Immature natural killer cell (primary cell): ENCODE data around the gene CACNA1B. TPM values are rescaled to one million over a fixed set of nuclear protein-coding genes. Genes with fewer than 3 reads are reported as not detected.

Experiments used
- DNase-seq, 3 donors: peaks; one replicate each; pipeline ENCODE4 v3.0.0; 2022; ENCODE audit warnings: mixed read lengths in 1 of 3
- H3K27ac Mint-ChIP-seq, 6 donors: one replicate each; pipeline ENCODE4 v1.8.0; 2020; ENCODE audit warnings: mixed read lengths in 6 of 6, mild to moderate bottlenecking in 5 of 6, inconsistent platforms in 4 of 6, moderate library complexity in 3 of 6
- H3K27me3 Mint-ChIP-seq, 3 donors: one replicate each; pipeline ENCODE4 v1.8.0; 2020 to 2021; ENCODE audit warnings: low read depth in 3 of 3, mild to moderate bottlenecking in 3 of 3, mixed read lengths in 3 of 3, moderate library complexity in 3 of 3, inconsistent platforms in 1 of 3
- H3K36me3 Mint-ChIP-seq, 3 donors: one replicate each; pipeline ENCODE4 v1.8.0; 2020; ENCODE audit warnings: mixed read lengths in 3 of 3, inconsistent platforms in 2 of 3, mild to moderate bottlenecking in 2 of 3
- H3K4me1 Mint-ChIP-seq, 2 donors: one replicate each; pipeline ENCODE4 v1.8.0; 2020; ENCODE audit warnings: inconsistent platforms in 2 of 2, mild to moderate bottlenecking in 2 of 2, mixed read lengths in 2 of 2, moderate library complexity in 1 of 2
- H3K4me3 Mint-ChIP-seq, 5 donors: one replicate each; pipeline ENCODE4 v1.8.0; 2020; ENCODE audit warnings: mild to moderate bottlenecking in 5 of 5, mixed read lengths in 5 of 5, inconsistent platforms in 3 of 5, moderate library complexity in 3 of 5
- H3K9me3 Mint-ChIP-seq, 6 donors: one replicate each; pipeline ENCODE4 v1.8.0; 2020; ENCODE audit warnings: mild to moderate bottlenecking in 6 of 6, mixed read lengths in 6 of 6, inconsistent platforms in 4 of 6, moderate library complexity in 3 of 6
- polyA plus RNA-seq, 3 donors: library from polyadenylated mRNA; unstranded; fragments of 300-500 nt; fragmentation: Illumina TruSeq; gene quantifications; one replicate each; pipeline ENCODE4 v1.2.3, GENCODE V29; 2021

Gene CACNA1B
- polyA plus RNA-seq, 3 donors from 2014 or later, result not detected

DNA sequence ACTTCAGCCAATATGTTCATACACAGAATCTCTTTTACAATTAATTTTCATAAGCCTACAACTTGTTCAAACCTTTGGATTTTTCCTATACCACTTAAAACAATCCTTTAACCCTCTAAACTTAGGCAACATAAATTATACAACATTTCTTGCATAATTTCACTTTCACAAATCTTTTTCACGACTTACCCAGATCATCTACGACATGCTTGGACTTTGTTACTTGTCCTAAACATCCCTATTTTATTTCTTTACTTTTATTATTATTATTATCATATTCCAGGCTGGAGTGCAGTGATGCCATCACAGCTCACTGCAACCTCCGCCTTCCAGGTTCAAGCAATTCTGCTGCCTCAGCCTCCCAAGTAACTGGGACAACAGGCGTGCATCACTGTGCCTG is 68.0 kb downstream of the CACNA1B start:
- peaks cover 0 to 5% (median 0%) of the 10 kb centered on the region in 6 donors for H3K9me3 Mint-ChIP-seq
- no peak overlapping the region for H3K27ac Mint-ChIP-seq

DNA sequence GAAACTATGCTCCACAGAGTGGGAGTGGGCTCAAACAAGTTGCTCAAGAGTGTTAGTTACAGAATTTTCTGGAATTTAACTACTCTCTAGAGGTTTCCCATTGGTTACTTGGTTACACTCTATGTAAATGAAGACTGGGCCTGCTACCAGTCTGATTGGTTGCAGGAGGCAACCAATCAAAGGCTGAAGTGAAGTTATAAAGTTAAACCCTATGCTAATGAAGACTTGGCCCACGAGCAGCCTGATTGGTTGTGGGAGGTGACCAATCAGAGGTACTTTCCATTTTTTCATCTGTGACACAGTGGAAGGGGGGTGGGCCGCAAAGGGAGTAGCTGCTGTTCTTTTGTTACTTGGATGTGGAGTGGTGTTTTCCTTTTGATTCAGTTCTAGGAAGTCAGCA is 69.4 kb downstream of the CACNA1B start:
- Mint-ChIP-seq H3K36me3 (no peaks in the 10 kb centered on the region), H3K27me3 (peaks cover 0 to 2% (median 0%) of the 10 kb centered on the region in 3 donors), H3K4me1 (no peaks in the 10 kb centered on the region), H3K4me3 (no peak overlapping the region), H3K9me3 (peaks cover 0 to 4% (median 0%) of the 10 kb centered on the region in 6 donors), H3K27ac (no peak overlapping the region)
- no peak for DNase-seq

More for the DNA sequence above, 68.0 kb downstream of the CACNA1B start:
- Mint-ChIP-seq H3K36me3 (no peaks in the 10 kb centered on the region), H3K4me3 (no peak overlapping the region), H3K27me3 (no peaks in the 10 kb centered on the region), H3K4me1 (no peaks in the 10 kb centered on the region)
- DNase-seq, result no peak

DNA sequence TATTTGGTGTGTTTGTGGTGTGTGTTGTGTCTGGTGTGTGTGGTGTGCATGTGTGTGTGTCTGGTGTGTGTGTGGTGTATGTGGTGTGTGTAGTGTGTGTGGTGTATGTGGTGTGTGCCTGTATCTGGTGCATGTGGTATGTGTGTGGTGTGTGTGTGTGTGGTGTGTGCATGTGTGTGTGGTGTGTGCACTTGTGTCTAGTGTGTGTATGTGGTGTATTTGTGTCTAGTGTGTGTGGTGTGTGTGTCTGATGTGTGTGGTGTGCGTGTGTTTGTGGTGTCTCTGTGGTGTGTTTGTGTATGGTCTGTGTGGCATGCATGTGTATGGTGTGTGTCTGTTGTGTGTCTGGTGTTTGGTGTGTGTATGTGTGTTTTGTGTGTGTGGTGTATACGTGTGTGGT is 71.1 kb downstream of the CACNA1B start:
- Mint-ChIP-seq H3K27ac (no peak overlapping the region), H3K4me1 (no peaks in the 10 kb centered on the region), H3K9me3 (peaks cover 0 to 1% (median 0%) of the 10 kb centered on the region in 6 donors), H3K27me3 (peaks cover 0 to 2% (median 2%) of the 10 kb centered on the region in 3 donors), H3K36me3 (no peaks in the 10 kb centered on the region), H3K4me3 (no peak overlapping the region)
- no peak for DNase-seq

DNA sequence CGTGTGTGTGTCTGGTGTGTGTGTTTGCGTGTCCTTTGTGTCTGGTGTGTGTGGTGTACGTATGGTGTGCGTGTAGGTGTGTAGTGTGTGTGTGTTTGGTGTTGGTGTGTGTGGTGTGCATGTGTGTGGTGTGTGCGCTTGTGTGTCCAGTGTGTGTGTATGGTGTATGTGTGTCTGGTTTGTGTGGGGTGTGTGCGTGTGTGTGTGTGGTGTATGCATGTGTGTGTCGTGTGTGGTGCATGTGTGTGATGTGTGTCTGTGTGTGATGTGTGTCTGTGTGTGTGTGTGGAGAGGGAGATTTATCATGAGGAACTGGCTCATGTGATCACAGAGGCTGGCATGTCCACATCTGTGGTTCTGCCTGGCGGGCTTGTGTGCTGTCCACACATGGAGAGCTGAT is 71.7 kb downstream of the CACNA1B start:
- DNase-seq, result no peak
- Mint-ChIP-seq H3K27ac (no peak overlapping the region), H3K4me1 (no peaks in the 10 kb centered on the region), H3K4me3 (no peak overlapping the region), H3K36me3 (no peaks in the 10 kb centered on the region), H3K9me3 (peaks cover 0 to 1% (median 0%) of the 10 kb centered on the region in 6 donors), H3K27me3 (peaks cover 0 to 2% (median 2%) of the 10 kb centered on the region in 3 donors)

DNA sequence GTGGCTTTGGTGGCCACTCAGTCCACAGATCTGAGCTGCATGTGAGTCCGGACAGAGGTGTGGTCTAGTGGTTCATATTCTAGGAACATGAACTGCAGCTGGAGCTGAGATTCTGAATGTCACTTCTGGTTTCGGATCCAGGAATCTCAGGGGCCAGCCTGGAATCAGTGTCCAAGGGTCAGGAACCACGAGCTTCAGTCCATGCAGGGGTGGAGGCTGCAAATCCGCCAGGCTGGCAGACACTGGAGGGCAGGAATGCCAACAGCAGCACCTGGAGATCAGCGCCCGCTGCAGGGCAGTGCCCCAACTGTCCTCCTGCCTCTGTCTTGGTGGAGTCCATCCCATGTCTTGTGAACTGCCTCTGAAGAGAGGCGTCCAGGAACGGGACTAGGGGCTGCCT is 73.5 kb downstream of the CACNA1B start:
- no peak overlapping the region for H3K27ac Mint-ChIP-seq
- H3K4me3 Mint-ChIP-seq, result no peak overlapping the region
- H3K9me3 Mint-ChIP-seq, result no peaks in the 10 kb centered on the region
- H3K36me3 Mint-ChIP-seq, result no peaks in the 10 kb centered on the region
- no peak for DNase-seq
- no peaks in the 10 kb centered on the region for H3K4me1 Mint-ChIP-seq
- peaks cover 0 to 2% (median 2%) of the 10 kb centered on the region in 3 donors for H3K27me3 Mint-ChIP-seq

DNA sequence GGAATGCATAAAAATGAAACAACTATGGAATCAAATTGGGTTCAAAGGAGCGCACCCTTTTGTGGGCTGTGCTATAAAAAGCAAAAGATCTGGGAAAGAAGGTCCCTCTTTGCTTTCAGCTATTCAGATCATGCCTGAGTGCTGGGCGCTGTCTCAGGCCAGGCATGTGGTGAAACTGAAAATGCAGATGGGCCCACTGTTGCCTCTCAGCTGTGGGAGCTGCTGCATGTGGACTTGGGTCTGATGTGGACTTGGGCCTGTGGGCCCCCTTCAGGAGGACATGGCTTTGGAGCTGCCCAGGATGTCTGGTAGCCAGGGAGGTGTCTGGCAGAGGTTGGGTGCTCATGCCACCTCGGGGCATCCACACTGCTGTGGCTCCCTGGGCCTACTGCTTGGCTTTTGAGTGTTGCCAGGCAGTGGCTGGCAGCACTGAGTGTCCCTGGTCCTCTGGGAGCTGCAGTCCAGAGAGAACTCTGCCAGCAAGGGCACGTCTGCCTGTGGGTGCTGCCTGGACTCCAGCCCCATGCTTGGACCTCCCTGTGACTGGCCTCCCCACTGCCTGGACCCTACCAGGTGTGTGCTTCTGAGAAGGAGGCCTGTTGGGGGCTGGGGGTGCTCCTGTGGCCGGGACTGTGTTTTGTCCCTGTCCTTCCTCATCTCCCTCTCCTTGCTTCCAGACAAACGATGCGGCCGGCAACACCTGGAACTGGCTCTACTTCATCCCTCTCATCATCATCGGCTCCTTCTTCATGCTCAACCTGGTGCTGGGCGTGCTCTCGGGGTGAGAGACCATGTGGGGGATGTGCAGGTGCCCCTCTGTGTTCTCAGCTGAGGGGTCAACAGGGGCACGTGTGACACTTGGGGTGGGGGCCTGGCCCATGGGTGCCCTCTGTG is 74.3 kb downstream of the CACNA1B start:
- Mint-ChIP-seq H3K36me3 (no peaks in the 10 kb centered on the region), H3K9me3 (no peaks in the 10 kb centered on the region), H3K27ac (no peak overlapping the region), H3K4me1 (no peaks in the 10 kb centered on the region), H3K27me3 (peaks cover 0 to 2% (median 2%) of the 10 kb centered on the region in 3 donors), H3K4me3 (no peak overlapping the region)
- no peak for DNase-seq

DNA sequence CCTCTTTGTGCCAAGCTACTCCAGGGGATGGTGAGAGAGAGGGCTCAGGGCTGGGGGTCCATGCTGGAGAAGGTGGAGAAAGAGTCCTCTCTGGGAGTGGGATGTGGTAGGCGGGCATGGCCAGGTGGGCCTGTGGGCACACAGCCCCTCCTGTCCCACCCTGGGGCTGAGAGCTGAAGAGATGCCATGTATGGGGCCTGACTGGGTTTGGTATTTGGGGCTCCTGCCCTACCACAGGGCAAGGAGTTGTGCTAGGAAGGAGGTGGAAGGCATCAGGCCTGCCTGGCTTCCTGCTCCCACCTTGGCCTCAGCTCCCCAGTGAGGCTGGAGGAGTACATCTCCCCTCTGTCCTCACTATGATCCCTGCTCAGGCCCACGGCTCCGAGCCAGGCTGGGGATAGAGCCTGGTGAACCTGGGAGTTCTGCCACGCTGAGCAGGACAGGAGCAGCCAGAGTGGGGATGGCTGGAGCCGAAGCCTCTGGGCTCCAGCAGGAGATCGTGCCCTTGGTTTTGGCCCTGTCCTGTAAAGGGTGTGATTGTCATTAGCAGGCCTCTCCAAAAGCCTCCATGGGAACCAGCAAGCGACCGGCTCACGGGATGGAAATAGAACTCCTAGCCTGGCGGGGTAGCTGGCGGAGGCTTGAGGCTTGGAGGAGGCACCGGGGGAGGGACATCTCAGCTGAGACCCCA is 75.5 kb downstream of the CACNA1B start:
- H3K4me3 Mint-ChIP-seq, result no peak overlapping the region
- no peak overlapping the region for H3K27ac Mint-ChIP-seq
- DNase-seq, result no peak
- no peaks in the 10 kb centered on the region for H3K4me1 Mint-ChIP-seq
- H3K36me3 Mint-ChIP-seq, result no peaks in the 10 kb centered on the region
- no peaks in the 10 kb centered on the region for H3K9me3 Mint-ChIP-seq
- peaks cover 0 to 4% (median 2%) of the 10 kb centered on the region in 3 donors for H3K27me3 Mint-ChIP-seq

DNA sequence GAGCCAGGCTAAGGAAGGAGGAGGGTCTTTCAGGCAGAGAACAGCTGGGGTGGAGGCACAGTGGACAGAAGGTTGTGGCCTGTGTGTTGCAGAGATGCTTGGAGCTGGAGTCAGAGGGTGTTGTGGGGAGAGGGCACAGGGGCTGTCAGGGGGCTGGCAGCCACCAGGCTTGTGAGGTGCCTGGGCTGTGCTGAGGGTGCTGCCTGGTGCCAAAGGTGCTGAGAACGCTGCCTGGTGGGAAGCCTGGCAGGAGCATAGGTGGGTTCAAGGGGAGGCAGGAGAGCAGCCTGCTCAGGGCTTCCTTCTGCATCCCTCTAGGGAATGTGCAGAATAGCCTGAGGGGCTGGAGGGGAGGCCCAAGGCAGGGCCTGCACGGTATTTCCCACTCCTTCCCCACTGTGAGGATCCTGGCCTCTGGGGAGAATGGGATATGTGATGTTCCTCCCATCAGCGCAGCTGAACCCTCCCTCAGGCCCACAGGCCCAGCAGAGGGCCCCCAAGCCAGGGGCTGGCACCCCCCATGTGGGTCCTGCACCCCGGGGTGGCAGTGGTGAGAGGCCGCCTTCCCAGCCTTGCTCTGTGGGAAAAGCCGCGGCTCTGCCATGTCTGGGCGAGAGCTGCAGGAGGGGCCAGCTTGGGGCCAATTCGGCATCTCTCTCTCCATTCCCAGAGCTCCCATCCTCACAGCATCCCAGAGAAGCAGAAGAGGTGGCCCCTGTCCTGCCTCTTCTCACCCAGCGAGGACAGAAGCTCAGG is 76.3 kb downstream of the CACNA1B start:
- Mint-ChIP-seq H3K27ac (no peak overlapping the region), H3K9me3 (no peaks in the 10 kb centered on the region), H3K4me1 (no peaks in the 10 kb centered on the region)

DNA sequence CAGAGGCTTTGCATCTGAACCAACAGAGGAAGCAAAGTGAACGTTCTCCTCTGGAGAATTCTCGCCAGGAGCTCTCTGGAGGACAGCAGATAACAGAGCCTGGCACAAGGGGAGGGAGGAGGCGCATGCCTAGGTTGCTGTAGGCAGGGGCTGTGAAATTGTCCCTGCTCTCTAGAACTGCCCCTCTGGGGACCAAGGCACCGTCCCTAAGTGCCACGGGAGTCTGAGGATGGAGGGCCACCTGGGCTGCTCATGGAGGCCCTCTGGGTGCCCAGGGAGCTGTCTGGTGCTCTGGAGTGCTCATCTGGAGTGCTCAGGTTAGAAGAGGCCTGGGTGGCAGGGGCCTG is 77.6 kb downstream of the CACNA1B start:
- Mint-ChIP-seq H3K27ac (no peak overlapping the region), H3K9me3 (no peaks in the 10 kb centered on the region), H3K36me3 (no peaks in the 10 kb centered on the region), H3K27me3 (peaks cover 0 to 4% (median 2%) of the 10 kb centered on the region in 3 donors), H3K4me3 (no peak overlapping the region), H3K4me1 (no peaks in the 10 kb centered on the region)
- DNase-seq, result no peak

More for the DNA sequence above, 76.3 kb downstream of the CACNA1B start:
- Mint-ChIP-seq H3K27me3 (peaks cover 0 to 4% (median 2%) of the 10 kb centered on the region in 3 donors), H3K4me3 (no peak overlapping the region), H3K36me3 (no peaks in the 10 kb centered on the region)
- no peak for DNase-seq

DNA sequence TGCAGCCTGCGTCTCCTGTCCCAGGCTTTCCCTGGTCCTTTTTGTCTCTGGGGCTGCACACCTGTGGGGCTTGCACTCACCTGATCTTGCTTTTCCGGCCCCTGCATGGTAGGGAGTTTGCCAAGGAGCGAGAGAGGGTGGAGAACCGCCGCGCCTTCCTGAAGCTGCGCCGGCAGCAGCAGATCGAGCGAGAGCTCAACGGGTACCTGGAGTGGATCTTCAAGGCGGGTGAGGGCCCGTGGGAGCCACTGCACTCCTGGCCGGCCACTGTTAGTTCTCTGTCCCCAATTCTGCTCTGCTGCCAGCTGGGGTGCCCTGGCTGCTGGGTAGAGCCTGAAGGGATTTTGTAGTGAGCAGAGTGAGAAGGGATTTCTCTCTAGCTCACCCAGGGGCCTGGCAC is 78.0 kb downstream of the CACNA1B start:
- Mint-ChIP-seq H3K4me1 (no peaks in the 10 kb centered on the region), H3K9me3 (no peaks in the 10 kb centered on the region), H3K27ac (no peak overlapping the region), H3K4me3 (no peak overlapping the region), H3K36me3 (no peaks in the 10 kb centered on the region), H3K27me3 (peaks cover 0 to 4% (median 2%) of the 10 kb centered on the region in 3 donors)
- DNase-seq, result no peak

DNA sequence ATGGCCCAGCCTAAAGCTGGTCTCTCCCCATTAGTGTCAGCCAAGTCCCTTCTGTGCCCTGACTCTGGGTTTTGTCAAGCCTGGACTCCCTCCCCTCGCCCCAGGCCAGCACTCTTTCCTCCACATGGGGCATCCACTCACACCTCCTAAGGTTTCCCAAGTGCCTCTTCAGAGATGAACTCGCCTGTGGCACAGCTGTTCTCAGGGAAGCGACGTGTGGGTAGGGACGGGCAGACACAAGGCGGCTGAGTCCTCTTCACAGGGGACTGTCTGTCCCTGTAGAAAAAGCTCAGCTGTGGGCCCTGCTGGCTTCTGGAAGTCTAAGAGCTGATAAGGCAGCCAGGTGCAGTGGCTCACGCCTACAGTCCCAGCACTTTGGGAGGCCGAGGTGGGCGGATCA is 78.5 kb downstream of the CACNA1B start:
- Mint-ChIP-seq H3K36me3 (no peaks in the 10 kb centered on the region), H3K27ac (no peak overlapping the region), H3K27me3 (peaks cover 0 to 2% (median 2%) of the 10 kb centered on the region in 3 donors), H3K4me1 (no peaks in the 10 kb centered on the region), H3K4me3 (no peak overlapping the region), H3K9me3 (no peaks in the 10 kb centered on the region)
- no peak for DNase-seq

DNA sequence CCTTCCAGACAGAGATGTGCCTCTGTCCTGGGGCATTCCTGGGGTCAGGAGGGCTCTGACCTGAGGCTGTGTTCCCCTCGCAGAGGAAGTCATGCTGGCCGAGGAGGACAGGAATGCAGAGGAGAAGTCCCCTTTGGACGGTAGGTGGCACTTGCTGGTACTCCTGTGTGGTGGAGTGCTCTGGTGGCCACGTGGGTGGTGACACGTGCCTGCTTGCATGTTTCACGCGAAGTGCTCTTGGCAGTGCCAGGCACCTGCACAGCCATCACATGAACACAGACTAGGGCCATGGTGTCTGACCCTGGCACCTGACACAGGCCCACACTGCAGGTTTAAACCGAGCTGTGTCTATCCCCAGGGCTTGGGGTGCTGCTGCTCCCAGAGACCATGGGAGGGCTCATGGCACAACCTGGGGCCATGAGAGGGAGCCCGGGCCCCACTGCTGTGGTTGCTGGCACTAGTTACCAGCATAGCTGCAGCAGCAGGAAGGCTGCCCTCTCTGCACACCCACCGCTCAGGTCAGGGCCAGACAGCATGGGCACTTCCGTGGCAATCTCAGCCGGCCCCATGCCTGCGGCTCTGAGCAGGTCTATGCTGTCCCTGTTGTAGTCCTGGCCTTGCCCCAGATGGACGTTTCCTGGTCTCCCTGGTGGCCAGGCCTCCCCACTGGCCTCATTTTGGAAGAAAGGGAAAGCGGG is 79.3 kb downstream of the CACNA1B start:
- Mint-ChIP-seq H3K27me3 (peaks cover 0 to 2% (median 2%) of the 10 kb centered on the region in 3 donors), H3K4me1 (no peaks in the 10 kb centered on the region), H3K36me3 (no peaks in the 10 kb centered on the region), H3K27ac (no peak overlapping the region), H3K4me3 (no peak overlapping the region), H3K9me3 (no peaks in the 10 kb centered on the region)
- DNase-seq, result no peak

DNA sequence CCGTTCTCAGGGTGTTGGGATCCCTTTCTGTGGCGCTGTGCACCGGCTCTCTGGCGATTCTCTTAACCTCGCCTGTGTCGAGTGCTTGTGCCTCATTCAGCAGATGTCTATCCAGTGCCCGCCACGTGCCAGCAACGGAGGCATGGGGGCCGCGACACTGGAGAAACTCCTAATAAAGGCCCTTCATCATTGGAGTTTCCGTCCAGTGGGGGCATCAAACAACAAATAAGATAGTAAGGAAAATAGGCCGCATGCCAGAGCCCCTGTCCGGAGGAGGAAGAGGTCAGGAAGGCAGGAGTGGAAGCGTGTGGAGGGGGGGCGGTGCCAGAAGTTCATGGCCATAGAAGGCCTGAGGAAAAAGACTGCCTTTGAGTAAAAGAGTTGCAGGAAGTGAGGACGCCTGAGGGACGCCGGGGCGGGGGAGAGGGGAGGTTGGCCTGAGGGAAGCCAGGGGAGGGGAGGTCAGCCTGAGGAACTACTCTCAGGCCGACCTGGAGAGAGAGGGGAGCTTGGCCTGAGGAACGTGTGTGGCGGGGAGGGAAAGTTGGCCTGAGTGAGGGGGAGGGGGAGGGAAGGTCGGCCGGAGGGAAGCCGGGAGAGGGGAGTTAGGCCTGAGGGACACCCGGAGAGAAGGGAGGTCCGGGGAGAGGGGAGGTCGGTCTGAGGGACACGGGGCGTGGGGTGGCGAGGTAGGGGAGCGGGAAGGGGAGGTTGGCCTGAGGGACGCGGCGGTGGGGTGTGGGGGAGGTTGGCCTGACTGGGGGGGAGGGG is 82.2 kb downstream of the CACNA1B start:
- H3K27ac Mint-ChIP-seq, result no peak overlapping the region
- peaks cover 3 to 8% (median 4%) of the 10 kb centered on the region in 3 donors for H3K27me3 Mint-ChIP-seq
- no peaks in the 10 kb centered on the region for H3K4me1 Mint-ChIP-seq
- H3K9me3 Mint-ChIP-seq, result no peaks in the 10 kb centered on the region
- H3K36me3 Mint-ChIP-seq, result no peaks in the 10 kb centered on the region
- H3K4me3 Mint-ChIP-seq, result no peak overlapping the region
- DNase-seq, result no peak
